Uterine smooth muscle cell (primary cell): ENCODE measurements around the gene EBLN1. TPM values are rescaled to one million over a fixed set of nuclear protein-coding genes. Genes with fewer than 3 reads are reported as not detected.

Source experiments
- total RNA-seq: library from RNA; depleted of rRNA; stranded (reverse); fragments of >200 nt; gene quantifications from 2 replicates; pipeline ENCODE4 v1.2.3, GENCODE V29; 2014

EBLN1 gene
- not detected in 2 replicates for total RNA-seq

GRCh38 chr10:22217842-22218241, at the start of gene EBLN1:
Gene EBLN1 (minus strand): TSS chr10:22218015. CDS start chr10:22209983, 8,032 bp downstream.

Other genes starting within 250 kb of the EBLN1 start
- gene DNAJC1, start 214.3 kb downstream of the EBLN1 start, total RNA-seq: 68.1 and 70.6 TPM in 2 replicates
- 35.1 and 37.7 TPM in 2 replicates for gene COMMD3, start 98.4 kb upstream of the EBLN1 start, total RNA-seq
- gene BMI1, start 103.1 kb upstream of the EBLN1 start, total RNA-seq: 47.4 and 61.3 TPM in 2 replicates
- gene SPAG6, start 127.5 kb upstream of the EBLN1 start, total RNA-seq: 0.11 TPM in 1 of 2 replicates, not detected in the other